GM12875 (cell line): ENCODE data around the gene HADHB.

Source experiments
- H3K4me3 ChIP-seq: one replicate; pipeline ENCODE4 v1.5.1; 2011; ENCODE audit warnings: low read depth, low read length, control low read depth
- TF ChIP-seq, protein P1 (sequence below): IDR thresholded peaks from 2 replicates; pipeline ENCODE4 v1.5.1; 2011; ENCODE audit warnings: low read depth, mild to moderate bottlenecking, control low read depth, inconsistent platforms, low read length, moderate library complexity, borderline replicate concordance; ENCODE audit not compliant: insufficient read depth

The HADHB gene

DNA sequence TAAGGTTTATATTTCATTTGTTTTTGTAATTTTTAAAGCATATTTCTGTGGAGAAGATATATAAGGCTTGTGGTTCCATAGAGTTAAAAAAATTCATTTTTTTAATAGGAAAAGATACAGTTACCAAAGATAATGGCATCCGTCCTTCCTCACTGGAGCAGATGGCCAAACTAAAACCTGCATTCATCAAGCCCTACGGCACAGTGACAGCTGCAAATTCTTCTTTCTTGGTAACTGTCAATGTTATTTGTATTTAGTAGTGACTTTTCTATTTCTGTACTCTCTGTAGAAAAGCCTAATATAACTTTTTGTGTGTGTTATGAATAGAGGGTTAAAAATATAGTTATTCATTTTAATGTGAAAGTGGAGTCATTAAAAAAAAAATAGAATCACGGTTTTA, 35.1 kb downstream of the HADHB start:
- no peak overlapping the region for H3K4me3 ChIP-seq
- TF ChIP-seq, protein P1, sequence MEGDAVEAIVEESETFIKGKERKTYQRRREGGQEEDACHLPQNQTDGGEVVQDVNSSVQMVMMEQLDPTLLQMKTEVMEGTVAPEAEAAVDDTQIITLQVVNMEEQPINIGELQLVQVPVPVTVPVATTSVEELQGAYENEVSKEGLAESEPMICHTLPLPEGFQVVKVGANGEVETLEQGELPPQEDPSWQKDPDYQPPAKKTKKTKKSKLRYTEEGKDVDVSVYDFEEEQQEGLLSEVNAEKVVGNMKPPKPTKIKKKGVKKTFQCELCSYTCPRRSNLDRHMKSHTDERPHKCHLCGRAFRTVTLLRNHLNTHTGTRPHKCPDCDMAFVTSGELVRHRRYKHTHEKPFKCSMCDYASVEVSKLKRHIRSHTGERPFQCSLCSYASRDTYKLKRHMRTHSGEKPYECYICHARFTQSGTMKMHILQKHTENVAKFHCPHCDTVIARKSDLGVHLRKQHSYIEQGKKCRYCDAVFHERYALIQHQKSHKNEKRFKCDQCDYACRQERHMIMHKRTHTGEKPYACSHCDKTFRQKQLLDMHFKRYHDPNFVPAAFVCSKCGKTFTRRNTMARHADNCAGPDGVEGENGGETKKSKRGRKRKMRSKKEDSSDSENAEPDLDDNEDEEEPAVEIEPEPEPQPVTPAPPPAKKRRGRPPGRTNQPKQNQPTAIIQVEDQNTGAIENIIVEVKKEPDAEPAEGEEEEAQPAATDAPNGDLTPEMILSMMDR = no peak

DNA sequence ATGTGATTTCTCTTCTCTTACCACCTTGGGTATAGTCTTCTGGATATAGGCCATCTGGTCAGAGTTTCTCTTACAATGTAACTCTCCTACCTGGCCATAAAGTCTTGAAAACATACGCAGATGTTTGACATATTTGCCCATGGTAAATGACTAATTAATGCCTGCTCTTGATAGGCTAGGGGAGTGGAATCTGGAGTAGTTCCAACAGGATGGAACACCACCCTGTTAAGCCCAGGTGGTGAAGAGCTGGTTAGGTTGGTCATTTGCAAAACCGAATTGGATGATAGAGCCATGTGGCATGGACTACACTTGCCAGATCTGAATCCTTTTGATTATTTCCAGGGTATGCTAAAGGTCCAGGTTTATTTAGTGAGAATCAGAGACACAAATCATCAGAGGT, 36.5 kb downstream of the HADHB start:
- no peak overlapping the region for H3K4me3 ChIP-seq
- TF ChIP-seq, protein P1 = no peak

DNA sequence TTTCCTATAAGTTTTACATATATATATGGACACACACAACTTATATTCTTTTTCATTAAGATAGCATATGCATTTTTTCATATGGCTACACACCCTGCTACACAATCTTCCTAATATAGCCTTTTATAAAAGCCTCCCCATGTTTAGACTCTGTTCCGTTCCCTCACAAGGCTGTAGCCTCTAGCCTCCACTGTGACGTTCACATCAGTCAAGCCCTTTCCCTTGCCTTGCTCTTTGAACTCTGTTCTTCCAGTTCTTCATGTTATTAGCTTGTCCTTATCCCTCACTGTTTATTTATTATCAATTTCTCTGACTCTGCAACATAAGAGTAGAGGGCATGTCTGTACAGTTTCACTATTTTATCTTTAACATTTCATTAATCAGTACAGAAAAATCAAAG, 38.9 kb downstream of the HADHB start:
- TF ChIP-seq, protein P1 = no peak
- no peak overlapping the region for H3K4me3 ChIP-seq

DNA sequence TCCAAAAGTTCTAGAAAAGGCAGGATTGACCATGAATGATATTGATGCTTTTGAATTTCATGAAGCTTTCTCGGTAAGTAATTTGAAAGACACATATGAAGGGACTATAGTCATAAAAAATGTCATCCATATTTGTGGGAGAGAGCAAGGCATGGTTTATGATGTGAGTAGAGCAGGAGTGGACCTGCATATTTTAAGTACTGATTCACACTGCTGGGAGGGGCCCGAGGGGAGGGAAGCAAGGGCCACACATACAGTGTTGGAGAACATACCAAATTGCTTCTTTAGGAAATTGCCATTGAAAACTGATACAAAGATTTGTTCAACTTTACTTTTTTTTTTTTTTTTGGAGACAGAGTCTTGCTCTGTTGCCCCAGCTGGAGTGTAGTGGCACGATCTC, 39.4 kb downstream of the HADHB start:
- H3K4me3 ChIP-seq = no peak overlapping the region
- TF ChIP-seq, protein P1 = no peak

DNA sequence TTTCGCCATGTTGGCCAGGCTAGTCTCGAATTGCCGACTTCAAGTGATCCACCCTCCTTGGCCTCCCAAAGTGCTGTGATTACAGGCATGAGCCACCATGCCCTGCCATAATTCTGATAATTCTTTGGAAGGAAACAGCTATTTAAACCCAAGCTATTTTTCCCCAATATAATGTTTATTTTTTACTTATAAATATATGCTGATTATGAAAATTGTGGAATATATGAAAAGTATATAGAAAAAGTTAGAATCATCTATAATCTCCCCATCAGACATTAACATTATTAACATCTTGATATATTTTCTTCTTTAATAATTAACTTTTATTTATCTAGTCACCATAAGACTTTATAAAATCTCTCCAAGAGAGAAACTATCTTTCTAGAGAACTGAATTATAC, 41.2 kb downstream of the HADHB start:
- no peak overlapping the region for H3K4me3 ChIP-seq
- TF ChIP-seq, protein P1 = no peak

DNA sequence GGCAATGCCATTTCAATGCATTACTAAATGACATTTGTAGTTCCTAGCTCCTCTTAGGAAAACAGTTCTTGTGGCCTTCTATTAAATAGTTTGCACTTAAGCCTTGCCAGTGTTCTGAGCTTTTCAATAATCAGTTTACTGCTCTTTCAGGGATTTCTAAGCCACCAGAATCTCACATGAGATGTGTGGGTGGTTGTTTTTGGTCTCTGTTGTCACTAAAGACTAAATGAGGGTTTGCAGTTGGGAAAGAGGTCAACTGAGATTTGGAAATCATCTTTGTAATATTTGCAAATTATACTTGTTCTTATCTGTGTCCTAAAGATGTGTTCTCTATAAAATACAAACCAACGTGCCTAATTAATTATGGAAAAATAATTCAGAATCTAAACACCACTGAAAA, 45.3 kb downstream of the HADHB start:
- TF ChIP-seq, protein P1 = no peak
- no peak overlapping the region for H3K4me3 ChIP-seq

DNA sequence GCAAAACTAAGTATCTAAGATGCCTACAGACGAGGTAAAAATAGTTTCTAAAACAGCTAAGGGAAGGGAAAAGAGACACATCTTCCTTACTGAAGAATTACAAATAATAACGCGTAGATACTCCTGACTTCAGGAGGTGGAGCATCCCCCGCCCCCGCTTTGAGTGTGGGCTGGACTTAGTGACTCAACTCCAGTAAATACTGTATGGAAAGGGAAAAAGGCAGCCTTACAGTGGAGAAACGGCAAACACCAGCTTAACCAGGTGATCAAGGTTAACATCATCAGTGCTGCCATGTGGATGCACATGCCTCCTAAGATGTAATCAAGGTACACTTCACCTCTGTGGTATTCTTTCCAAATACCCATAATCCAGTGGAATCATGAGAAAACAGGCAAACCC, 47.9 kb downstream of the HADHB start:
- TF ChIP-seq, protein P1 = no peak
- no peak overlapping the region for H3K4me3 ChIP-seq
